GM23248 (cell line): ENCODE measurements around the gene CASP7.

Experiments
- EZH2 ChIP-seq: fragments of 200-600 bp; sonication (generic); IDR thresholded peaks from 2 replicates; pipeline ENCODE4 v1.6.1; 2018; ENCODE audit warnings: antibody characterized with exemption, mild to moderate bottlenecking; ENCODE audit not compliant: insufficient read depth, poor library complexity, severe bottlenecking
- EZH2phosphoT487 ChIP-seq: fragments of 200-600 bp; sonication (generic); IDR thresholded peaks from 2 replicates; pipeline ENCODE4 v1.6.1; 2018; ENCODE audit warnings: antibody characterized with exemption, moderate library complexity, mild to moderate bottlenecking, low read depth; ENCODE audit not compliant: insufficient read depth

DNA sequence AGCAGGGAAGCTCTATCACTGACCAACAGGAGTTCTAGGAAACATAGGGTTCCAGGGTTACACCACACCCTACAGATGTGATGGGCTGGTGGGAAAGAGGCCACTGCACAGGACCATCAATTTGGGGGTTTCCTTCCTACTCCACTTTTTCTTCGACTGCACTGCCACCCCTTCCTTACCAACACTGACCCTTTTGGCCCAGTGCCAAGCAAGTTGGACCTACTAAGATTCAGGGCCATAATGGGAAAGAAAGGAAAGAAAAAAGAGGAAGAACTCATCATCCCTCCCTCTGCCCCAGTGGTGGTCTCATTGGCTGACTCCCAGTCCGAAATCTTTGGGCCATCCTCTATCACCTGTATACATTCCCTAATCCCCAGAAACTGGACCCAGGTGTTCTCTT is 65.7 kb downstream of the CASP7 start:
- TF ChIP-seq EZH2phosphoT487 (no peak), EZH2 (no peak)
